AG09319 (cell line): Measurements from ENCODE around the gene GANC.
"Not testable (repeated sequence)": the region's sequence is repeated elsewhere in the genome, so short reads cannot be mapped to it uniquely, and the experiment has no call there.

Experiments used
- DNase-seq: peaks from one replicate; pipeline ENCODE4 v3.0.0-alpha.2; 2010; ENCODE audit warnings: low read depth; ENCODE audit errors: extremely low read depth
- TF ChIP-seq, protein P1 (sequence below): IDR thresholded peaks from 2 replicates; pipeline ENCODE4 v1.5.1; 2011; ENCODE audit warnings: low read depth, mild to moderate bottlenecking, inconsistent platforms, low read length, moderate library complexity

The GANC gene

DNA sequence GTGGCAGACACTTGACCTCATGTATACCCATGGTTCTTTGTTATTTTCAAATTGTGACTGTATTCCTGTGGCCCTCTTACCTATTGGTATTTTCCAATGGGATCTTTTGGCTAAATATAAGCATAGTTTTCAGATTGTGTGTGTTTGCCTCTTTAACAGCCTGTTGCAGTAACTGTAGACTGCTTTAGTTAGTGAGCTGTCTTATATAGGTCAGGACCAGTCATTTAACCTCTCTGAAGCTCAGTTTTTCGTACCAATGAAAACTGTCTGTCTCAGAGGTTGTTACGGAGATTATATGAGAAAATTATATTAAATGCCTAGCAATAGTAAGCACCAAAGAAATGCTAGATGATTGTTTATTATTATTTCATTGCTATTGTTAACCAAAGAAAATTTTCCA, 57.0 kb downstream of the GANC start:
- TF ChIP-seq, protein P1, sequence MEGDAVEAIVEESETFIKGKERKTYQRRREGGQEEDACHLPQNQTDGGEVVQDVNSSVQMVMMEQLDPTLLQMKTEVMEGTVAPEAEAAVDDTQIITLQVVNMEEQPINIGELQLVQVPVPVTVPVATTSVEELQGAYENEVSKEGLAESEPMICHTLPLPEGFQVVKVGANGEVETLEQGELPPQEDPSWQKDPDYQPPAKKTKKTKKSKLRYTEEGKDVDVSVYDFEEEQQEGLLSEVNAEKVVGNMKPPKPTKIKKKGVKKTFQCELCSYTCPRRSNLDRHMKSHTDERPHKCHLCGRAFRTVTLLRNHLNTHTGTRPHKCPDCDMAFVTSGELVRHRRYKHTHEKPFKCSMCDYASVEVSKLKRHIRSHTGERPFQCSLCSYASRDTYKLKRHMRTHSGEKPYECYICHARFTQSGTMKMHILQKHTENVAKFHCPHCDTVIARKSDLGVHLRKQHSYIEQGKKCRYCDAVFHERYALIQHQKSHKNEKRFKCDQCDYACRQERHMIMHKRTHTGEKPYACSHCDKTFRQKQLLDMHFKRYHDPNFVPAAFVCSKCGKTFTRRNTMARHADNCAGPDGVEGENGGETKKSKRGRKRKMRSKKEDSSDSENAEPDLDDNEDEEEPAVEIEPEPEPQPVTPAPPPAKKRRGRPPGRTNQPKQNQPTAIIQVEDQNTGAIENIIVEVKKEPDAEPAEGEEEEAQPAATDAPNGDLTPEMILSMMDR: no peak
- DNase-seq: no peak

DNA sequence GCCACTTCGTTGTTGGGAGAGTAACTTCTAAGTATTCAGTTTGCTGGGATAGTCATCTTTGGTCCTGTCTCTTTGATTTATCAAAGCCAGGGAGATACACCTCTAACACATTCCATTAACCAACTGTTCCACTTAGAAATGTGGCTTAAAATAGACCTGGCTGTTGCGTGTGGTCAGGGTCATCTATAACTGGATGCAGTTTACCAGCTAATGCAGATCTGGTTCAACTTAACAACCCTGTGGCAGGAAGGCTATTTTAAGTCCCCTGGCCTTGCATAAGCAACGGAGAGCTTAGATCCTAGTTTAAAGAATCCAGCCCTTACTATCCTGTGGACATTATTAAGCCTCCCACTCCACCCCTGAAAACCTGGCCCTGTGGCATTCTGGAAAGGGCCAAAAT, 58.2 kb downstream of the GANC start:
- DNase-seq: no peak
- TF ChIP-seq, protein P1: no peak

DNA sequence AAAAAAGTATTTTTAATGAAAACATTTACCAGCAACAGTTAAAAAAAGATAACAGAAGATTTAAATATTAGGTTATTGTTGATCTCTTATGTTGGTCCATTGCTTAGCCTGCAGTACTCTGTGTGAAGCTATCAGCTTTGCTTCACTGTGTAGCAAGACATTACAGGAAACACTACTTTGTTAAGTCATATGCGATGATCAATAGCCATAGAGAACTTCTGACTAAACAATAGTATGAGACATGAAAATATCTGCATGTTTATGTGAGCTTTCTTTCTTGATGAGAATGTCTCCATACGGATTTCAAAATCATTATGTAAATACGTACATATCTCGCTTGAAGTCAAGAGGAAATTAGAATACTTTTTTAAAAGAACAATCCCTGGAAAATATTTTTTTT, 59.3 kb downstream of the GANC start:
- DNase-seq: no peak
- TF ChIP-seq, protein P1: no peak

GRCh38 chr15:42335074-42335473, 62.1 kb downstream of the GANC start:
- DNase-seq: no peak
- TF ChIP-seq, protein P1: no peak

DNA sequence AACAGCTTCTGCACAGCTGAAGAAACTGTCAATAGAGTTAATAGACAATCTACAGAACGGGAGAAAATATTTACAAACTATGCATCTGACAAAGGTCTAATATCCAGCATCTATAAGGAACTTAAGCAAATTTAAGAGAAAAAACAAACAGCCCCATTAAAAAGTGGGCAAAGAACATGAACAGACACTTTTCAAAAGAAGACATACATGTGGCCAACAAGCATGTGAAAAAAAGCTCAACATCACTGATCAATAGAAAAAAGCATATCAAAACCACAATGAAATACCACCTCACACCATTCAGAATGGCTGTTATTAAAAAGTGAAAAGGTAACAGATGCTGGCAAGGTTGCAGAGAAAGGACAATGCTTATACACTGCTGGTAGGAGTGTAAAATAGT, 63.6 kb downstream of the GANC start:
- DNase-seq: not testable (repeated sequence)

DNA sequence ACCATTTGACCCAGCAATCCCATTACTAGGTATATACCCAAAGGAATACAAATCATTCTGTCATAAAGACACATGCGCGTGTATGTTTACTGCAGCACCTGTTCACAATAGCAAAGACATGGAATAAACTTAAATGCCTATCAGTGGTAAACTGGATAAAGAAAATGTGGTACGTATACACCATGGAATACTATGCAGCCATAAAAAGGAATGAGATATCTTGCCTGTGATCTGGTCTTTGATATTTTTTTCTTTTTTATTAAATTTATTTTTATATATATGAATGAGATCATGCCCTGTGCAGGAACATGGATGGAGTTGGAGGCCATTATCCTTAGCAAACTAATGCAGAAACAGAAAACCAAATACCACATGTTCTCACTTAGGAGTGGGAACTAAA, 64.1 kb downstream of the GANC start:
- DNase-seq: not testable (repeated sequence)

- TF ChIP-seq, protein P1: no peak
- no peak for DNase-seq
Measured at GRCh38 chr15:42338500-42338899, 65.5 kb downstream of the GANC start.

- TF ChIP-seq, protein P1: no peak
- no peak for DNase-seq
Measured at GRCh38 chr15:42343596-42344232, 70.7 kb downstream of the GANC start.
